Measurements from ENCODE around the gene EXOC4.

EXOC4 gene

DNA sequence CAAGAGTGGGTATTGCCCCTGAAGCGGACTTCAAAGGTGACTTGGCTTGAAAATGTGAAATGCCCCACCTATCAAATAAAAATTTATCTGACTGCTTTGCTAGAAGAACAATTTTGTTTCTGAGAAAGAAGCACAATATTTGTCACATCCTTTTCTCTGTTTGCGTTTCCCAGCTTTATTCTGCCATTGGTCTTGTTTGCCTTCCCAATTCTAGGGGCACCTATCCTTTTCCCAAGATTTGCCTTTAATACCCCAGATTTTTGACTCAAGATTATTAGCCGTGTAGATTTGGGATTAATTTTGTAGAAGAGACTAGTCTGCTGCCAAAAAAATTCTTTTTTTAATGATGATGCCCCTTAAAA, 764.0 kb downstream of the EXOC4 start:
- Histone ChIP-seq H3K4me2 (ENCODE audit: low read depth, low read length, poor library complexity, severe bottlenecking) (no peak overlapping the region), H3K27me3 (ENCODE audit: insufficient read depth, low read length, poor library complexity, severe bottlenecking) (no peaks in the 10 kb centered on the region), H3K9me3 (ENCODE audit: insufficient read depth, low read depth, low read length) (no peaks in the 10 kb centered on the region), H3K4me1 (ENCODE audit: insufficient read depth, low read length, poor library complexity, severe bottlenecking) (peaks cover 7% of the 10 kb centered on the region), H3F3A (ENCODE audit: low read depth) (no peaks in the 10 kb centered on the region), H3K79me2 (ENCODE audit: insufficient read depth, low read length) (no peaks in the 10 kb centered on the region), H3K9ac (ENCODE audit: low read depth, low read length, poor library complexity, severe bottlenecking) (no peak overlapping the region), H3K36me3 (ENCODE audit: insufficient read depth, low read length) (no peaks in the 10 kb centered on the region), H3K9me2 (replicated peaks; ENCODE audit: low read depth, low read length) (no peaks in the 10 kb centered on the region), H3K4me3 (ENCODE audit: low read length, poor library complexity, severe bottlenecking) (no peak overlapping the region), H2AFZ (ENCODE audit: low read length) (no peak overlapping the region), H4K20me1 (ENCODE audit: insufficient read depth, low read length, poor library complexity, severe bottlenecking) (no peaks in the 10 kb centered on the region)
- TF ChIP-seq, protein P1, sequence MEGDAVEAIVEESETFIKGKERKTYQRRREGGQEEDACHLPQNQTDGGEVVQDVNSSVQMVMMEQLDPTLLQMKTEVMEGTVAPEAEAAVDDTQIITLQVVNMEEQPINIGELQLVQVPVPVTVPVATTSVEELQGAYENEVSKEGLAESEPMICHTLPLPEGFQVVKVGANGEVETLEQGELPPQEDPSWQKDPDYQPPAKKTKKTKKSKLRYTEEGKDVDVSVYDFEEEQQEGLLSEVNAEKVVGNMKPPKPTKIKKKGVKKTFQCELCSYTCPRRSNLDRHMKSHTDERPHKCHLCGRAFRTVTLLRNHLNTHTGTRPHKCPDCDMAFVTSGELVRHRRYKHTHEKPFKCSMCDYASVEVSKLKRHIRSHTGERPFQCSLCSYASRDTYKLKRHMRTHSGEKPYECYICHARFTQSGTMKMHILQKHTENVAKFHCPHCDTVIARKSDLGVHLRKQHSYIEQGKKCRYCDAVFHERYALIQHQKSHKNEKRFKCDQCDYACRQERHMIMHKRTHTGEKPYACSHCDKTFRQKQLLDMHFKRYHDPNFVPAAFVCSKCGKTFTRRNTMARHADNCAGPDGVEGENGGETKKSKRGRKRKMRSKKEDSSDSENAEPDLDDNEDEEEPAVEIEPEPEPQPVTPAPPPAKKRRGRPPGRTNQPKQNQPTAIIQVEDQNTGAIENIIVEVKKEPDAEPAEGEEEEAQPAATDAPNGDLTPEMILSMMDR (conservative IDR thresholded peaks at IDR 0.05; ENCODE audit: low read length) = 0 out of 2 replicates have a peak, but pooled peaks have one; percentile 28
- no peak for TF ChIP-seq EZH2phosphoT487 (IDR thresholded peaks at IDR 0.05; ENCODE audit: borderline replicate concordance)

DNA sequence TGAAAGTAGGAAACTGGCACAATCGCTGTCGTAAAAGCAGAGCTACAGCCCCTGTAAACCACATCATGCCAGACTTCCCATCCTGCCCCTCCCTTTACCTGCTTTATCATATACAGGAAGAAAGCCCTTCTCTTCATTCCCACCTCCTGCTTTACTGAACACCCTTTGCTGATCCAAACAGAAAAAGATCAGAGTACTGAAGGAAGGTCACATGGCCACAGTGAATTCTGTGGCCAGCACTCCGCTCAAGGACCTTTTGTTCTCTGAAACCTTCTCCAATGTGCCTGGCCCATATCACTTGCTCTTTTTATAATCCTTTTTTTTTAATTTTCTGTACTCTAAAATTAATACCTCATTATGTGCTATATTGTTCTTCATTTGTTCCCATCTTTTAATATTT, 765.4 kb downstream of the EXOC4 start:
- Histone ChIP-seq H3K9ac (ENCODE audit: low read depth, low read length, poor library complexity, severe bottlenecking) (no peak overlapping the region), H3K4me2 (ENCODE audit: low read depth, low read length, poor library complexity, severe bottlenecking) (no peak overlapping the region), H3K4me1 (ENCODE audit: insufficient read depth, low read length, poor library complexity, severe bottlenecking) (peaks cover 7% of the 10 kb centered on the region), H2AFZ (ENCODE audit: low read length) (no peak overlapping the region), H3K79me2 (ENCODE audit: insufficient read depth, low read length) (no peaks in the 10 kb centered on the region), H3K36me3 (ENCODE audit: insufficient read depth, low read length) (no peaks in the 10 kb centered on the region), H3K9me3 (ENCODE audit: insufficient read depth, low read depth, low read length) (no peaks in the 10 kb centered on the region), H4K20me1 (ENCODE audit: insufficient read depth, low read length, poor library complexity, severe bottlenecking) (no peaks in the 10 kb centered on the region), H3K27me3 (ENCODE audit: insufficient read depth, low read length, poor library complexity, severe bottlenecking) (no peaks in the 10 kb centered on the region), H3F3A (ENCODE audit: low read depth) (no peaks in the 10 kb centered on the region), H3K4me3 (ENCODE audit: low read length, poor library complexity, severe bottlenecking) (no peak overlapping the region), H3K9me2 (replicated peaks; ENCODE audit: low read depth, low read length) (no peaks in the 10 kb centered on the region)
- TF ChIP-seq, protein P1 (conservative IDR thresholded peaks at IDR 0.05; ENCODE audit: low read length) = no peak
- no peak for TF ChIP-seq EZH2phosphoT487 (IDR thresholded peaks at IDR 0.05; ENCODE audit: borderline replicate concordance)

DNA sequence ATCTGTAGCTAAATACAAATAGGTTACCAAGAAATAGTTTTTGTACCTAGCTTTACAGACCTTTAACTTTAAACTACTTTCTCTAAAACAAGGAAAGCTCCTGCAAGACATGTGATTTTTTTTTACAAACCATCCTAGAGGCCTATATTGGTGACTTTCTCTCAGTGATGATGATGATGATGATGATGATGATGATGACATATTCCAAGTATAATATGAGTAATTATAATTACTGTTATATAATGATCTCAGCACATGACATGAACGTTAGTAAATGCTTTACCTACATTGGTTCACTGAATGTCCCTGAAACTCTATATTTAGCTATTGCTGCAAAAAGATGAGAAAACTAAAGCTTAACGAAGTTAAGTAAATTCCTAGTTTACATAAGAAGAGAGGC, 766.4 kb downstream of the EXOC4 start:
- no peak overlapping the region for H3K4me3 ChIP-seq (ENCODE audit: low read length, poor library complexity, severe bottlenecking)
- no peaks in the 10 kb centered on the region for H3K27me3 ChIP-seq (ENCODE audit: insufficient read depth, low read length, poor library complexity, severe bottlenecking)
- no peaks in the 10 kb centered on the region for H3F3A ChIP-seq (ENCODE audit: low read depth)
- no peak overlapping the region for H3K4me2 ChIP-seq (ENCODE audit: low read depth, low read length, poor library complexity, severe bottlenecking)
- H3K4me1 ChIP-seq (ENCODE audit: insufficient read depth, low read length, poor library complexity, severe bottlenecking) = peaks cover 7% of the 10 kb centered on the region
- TF ChIP-seq EZH2phosphoT487 (IDR thresholded peaks at IDR 0.05; ENCODE audit: borderline replicate concordance) = no peak
- TF ChIP-seq, protein P1 (conservative IDR thresholded peaks at IDR 0.05; ENCODE audit: low read length) = no peak
- H3K9me2 ChIP-seq (replicated peaks; ENCODE audit: low read depth, low read length) = no peaks in the 10 kb centered on the region
- no peaks in the 10 kb centered on the region for H3K79me2 ChIP-seq (ENCODE audit: insufficient read depth, low read length)
- no peak overlapping the region for H2AFZ ChIP-seq (ENCODE audit: low read length)
- H3K9me3 ChIP-seq (ENCODE audit: insufficient read depth, low read depth, low read length) = no peaks in the 10 kb centered on the region
- H3K36me3 ChIP-seq (ENCODE audit: insufficient read depth, low read length) = no peaks in the 10 kb centered on the region
- no peak overlapping the region for H3K9ac ChIP-seq (ENCODE audit: low read depth, low read length, poor library complexity, severe bottlenecking)
- no peaks in the 10 kb centered on the region for H4K20me1 ChIP-seq (ENCODE audit: insufficient read depth, low read length, poor library complexity, severe bottlenecking)
